ENCODE measurements around the gene AP2S1.

AP2S1 gene

DNA sequence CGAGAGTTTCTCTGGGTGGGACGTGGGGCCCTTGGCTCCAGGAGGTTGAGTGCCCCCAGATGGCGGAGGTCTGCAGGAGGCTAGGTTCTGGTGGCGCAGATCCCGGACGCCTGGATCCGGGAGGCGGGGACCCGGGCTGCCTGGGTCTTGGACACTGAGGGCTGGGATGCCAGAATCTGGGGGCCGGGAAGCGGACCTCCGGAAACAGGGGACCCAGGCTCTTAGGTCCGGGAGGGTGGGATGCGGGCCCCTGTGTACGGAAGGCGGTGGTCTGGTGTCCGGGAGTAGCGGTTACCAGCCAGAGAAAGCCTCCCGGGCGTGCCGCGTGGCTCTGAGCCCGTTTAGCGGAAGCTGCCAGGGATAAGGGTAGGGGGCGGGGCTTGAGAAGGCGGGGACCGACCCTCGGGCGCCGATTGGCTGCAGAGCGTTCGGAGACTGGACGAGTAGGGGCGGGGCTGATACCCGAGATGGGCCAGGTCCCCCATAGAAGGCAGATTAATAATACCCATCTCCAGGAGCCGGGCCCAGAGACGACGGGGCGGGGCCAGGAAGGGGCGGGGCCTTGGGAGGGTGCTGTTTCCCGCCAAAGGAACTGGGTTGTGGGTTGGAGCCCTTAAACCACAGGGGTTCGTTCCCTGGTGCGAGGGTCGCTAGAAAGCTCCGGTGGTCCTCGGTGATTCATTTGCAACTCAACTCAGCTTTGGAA is 62.2 kb downstream of the AP2S1 start, which contains the start of gene SLC1A5:
Gene SLC1A5 (minus strand): TSS at position 333 of the 706 bp plus-strand sequence. CDS start 629 bp downstream, outside the sequence.
- TF ChIP-seq CTCF (conservative IDR thresholded peaks at IDR 0.05; ENCODE audit: control insufficient read depth, insufficient read depth, low read depth, low read length), result no peak
- DNase-seq (ENCODE audit: low read depth), result peak; percentile 95
- H3K4me3 ChIP-seq (ENCODE audit: control insufficient read depth, low read depth, low read length), result peak within 1 kb of the TSS; percentile 92
